Measurements from ENCODE around the gene ELMO1. TPM values are rescaled to one million over a fixed set of nuclear protein-coding genes. Genes with fewer than 3 reads are reported as not detected.
"Not testable (repeated sequence)": the region's sequence is repeated elsewhere in the genome, so short reads cannot be mapped to it uniquely, and the experiment has no call there.

ELMO1 gene
- total RNA-seq, 1 donor: 508 TPM

DNA sequence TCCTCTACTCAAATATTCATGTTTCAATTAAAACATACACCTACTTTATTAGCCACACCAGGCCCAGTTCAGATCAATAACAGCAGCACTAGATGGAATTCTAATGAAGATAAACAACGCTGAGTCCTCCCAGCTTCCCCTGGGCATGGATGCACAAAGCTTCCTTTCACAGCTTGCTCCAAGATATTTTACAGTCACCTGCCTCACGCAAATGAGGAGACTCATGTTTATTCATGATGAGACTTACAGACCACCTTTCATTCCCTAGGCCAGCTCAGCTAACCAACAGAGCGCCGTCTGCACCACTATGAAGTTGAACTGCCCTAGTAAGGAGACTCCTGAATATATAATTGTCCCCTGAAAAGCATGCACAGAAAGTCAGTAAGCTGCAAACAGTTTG is 441.4 kb downstream of the ELMO1 start:
- no peak for DNase-seq (ENCODE audit: low read depth in 2 of 3, low spot score in 2 of 3)

DNA sequence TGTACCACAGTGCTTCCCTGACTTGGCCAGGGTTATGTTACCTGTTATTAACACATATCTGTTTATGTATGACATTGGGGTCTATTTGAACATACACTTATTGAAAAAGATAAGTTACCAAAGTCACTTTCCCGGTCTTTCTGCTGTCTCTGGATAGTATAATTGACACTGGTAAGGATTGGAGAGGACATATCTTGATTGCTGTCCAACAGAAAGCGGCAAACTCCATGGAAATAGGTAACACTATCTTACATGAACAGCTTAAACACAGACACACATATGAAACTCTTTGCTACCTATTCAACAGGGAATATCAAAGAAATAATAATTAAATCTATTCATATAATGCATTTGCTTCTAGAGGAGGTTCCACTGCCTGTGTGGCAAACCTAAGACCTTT is 441.9 kb downstream of the ELMO1 start:
- no peak for DNase-seq (ENCODE audit: low read depth in 2 of 3, low spot score in 2 of 3)

DNA sequence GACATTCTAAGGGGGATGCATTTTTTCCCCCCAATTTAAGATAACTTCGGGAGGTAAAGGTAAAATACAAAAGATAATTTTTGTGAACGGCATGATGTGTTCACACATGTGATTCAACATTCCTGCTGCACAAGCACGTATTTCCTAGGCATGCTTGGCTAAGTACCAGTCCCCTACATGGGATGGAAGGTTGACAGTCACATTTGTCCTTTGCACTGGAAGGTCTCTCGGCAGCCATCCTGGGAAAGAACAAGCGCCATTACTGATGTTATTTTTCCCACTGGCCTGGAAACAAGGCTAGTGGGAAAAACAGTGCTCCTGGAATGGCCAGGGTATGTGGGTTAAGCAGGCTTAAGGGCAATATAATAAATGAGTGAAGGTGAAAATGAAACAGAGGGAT is 448.2 kb downstream of the ELMO1 start:
- DNase-seq (ENCODE audit: low read depth in 2 of 3, low spot score in 2 of 3): no peak

DNA sequence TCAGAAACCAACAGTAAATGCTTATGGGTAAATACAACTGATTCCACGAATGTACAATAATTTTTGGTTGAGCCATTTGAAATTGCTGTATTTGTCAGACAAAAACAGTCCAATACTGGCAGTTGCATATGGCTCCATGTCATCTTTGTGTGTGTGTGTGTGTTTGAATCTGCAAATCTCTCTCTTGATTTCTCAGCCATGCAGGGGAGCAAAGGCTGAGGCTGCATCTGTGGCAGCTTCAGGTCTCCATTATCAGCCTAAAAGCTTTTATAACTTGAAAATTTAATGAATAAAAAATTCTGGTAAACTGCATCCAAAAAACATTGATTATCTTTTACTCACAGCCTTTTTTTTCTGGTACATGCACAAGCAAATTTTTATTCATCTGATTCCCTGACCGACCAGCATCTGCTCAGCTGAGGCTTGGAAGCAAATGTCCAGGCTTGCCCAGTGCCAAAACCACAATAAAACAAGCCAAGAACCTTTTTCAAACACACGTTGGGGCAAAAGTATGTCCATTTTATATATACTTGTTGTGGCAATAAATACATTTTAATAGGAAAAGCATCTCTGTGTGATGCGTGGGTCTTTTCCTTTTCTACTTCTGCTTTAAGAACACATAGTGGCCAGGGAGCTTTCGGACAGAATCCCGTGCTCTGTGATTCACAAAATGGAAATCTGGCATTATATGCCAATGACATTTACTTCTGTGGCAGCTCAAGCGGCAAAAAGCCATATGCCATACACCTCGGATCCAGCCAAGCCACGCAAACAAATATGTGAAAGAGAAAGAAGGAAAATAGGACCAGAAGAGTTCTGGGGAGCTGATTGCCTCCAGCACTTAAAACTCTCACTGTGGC is 448.8 kb downstream of the ELMO1 start:
- no peak for DNase-seq (ENCODE audit: low read depth in 2 of 3, low spot score in 2 of 3)

DNA sequence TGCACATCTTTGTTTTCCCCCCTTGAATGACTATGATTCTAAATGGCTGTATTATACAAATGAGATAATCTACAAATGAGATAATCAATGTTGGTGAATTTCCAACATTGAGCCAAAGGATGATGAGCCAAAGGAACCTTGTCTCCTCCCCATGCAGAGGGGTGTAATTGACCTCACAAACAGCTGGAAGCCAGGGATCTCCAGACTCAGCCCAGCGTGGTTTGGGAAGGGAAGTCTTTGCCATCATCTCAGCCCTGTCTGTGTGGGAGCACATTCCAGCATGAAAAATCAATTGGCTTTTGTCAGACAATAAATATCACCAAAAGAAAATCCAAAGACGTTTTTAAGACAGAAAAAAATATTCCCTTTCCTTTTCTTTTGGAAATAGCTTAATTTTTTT is 452.9 kb downstream of the ELMO1 start:
- DNase-seq (ENCODE audit: low read depth in 2 of 3, low spot score in 2 of 3): no peak

DNA sequence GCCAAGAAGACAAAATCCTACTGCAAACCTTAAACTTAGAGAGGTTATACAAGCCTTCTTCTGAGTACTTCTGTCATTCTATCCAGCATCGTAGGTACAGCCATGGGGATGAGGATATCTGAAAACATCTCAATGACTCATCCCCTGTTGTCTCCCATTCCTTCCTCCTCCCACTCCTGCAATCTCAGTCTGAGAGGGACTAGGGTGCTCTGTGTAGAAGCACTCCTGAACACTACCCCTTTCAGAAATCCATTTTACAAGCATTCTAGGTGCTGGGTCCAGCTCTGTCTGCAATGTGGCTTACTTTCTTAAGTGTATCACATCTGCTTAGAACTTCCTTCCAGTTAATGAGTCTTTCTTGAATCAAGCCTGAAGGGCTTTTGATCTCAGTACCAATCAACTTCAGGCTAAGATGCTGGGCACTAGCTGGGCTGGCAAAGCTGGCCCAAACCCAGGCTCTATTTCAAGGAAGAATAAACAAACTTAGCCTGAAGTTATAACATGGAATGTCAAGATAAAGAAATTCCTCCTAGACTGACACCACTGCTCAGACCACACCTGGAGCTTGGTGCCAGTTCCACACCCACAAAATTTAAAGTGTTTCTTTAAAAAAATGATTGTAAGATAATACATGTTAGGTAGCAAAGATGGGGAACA is 454.1 kb downstream of the ELMO1 start:
- no peak for DNase-seq (ENCODE audit: low read depth in 2 of 3, low spot score in 2 of 3)

DNA sequence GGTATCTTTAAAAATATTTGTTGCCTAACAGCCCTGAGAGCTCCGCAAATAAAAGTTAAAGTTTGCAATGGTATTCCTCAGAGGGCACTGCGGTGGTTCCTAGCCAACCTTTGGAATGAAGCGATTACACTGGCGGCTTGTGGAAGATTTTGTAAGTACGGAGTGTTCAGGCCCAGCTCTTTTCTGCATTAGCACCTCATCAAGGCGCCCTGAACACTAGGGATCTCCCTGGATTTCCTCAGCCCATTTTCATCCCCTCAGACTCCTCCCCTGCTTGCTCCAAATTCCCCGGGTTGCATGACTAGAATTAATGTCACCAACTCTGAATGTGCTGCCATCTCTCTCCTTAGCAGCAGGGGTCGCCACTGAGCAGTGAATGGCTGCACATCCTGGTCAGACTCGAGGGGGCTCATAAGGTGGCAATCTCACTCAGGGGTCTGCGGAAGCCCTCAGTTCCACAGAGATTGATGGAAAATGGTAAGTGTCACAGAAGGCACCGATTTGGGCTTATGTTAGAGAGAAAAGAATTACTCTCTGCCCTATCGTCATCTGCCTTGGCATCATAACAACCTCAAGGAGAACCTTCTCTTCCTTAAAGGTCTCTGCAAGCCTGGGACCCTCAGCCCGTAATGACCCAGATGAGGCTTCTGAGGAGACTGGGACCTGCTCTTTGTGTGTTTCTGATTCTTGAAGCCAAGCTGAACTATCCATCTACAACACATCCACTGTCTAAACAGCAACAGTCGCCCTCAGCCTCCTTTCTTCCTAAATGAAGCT is 461.5 kb downstream of the ELMO1 start:
- peak; percentile 11 to 68 (median 41) for DNase-seq (ENCODE audit: low read depth in 2 of 3, low spot score in 2 of 3)

DNA sequence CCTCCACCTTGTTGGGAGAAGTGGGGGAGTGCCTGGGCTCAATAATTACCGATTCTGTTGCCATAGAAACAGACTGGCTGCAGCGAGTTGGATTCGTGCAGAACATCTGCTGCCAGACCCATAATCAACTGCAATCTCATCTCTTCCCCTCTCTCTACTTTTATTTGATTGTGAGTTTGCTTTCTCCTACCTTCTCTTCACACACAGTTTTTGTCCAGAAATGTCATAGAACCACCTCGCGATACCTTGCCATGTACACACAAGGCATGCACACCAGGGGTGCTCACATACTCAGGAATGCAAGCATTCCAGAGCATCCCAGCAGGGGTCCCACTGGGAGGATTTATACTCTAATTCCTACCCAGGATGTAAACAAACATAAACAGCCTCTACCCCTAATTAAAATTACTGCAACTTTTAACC is 462.1 kb downstream of the ELMO1 start:
- DNase-seq (ENCODE audit: low read depth in 2 of 3, low spot score in 2 of 3): no peak

DNA sequence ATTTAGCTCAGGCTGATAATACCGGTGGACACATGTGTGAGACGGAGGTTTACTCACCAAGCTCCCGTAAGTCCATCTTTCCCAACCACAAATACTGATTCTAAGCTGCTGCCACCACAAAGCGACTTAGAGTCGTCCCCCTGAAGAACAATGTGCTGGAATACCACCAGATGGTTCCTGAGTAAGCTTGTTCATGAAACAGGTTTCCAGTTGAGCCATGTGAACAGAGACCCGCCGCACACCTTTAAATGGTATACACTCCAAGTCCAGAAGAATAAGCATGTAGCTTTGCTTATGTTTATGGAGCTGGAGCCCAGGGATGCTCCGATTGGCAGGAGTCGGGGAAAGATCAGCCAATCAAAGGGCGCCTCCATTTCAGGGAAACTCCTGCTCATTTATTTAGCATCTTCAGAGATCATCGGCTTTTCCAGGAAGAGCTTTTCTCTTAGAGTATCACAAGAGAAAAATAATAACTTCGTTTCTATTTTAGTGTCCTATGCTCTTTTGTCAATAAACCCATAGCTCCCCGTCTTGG is 462.7 kb downstream of the ELMO1 start:
- no peak for DNase-seq (ENCODE audit: low read depth in 2 of 3, low spot score in 2 of 3)

DNA sequence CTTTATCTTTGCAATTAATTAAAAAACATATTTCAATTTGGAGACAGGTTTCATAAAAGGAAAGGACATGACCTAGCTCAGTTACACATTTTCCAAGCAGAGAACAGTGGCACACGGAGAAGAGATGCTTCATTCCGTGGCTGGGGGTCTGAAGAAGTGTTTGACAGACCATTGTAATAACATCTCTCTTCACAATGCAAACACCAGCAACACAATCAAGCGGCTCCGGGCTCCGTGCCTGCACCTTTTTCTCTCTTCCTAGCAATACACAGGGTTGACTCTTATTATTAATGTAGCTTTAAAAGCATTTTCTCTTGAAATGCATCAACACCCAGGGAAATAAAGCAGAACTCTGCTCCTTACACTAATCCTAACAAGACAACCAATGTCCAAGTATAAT is 463.3 kb downstream of the ELMO1 start:
- DNase-seq (ENCODE audit: low read depth in 2 of 3, low spot score in 2 of 3): no peak

DNA sequence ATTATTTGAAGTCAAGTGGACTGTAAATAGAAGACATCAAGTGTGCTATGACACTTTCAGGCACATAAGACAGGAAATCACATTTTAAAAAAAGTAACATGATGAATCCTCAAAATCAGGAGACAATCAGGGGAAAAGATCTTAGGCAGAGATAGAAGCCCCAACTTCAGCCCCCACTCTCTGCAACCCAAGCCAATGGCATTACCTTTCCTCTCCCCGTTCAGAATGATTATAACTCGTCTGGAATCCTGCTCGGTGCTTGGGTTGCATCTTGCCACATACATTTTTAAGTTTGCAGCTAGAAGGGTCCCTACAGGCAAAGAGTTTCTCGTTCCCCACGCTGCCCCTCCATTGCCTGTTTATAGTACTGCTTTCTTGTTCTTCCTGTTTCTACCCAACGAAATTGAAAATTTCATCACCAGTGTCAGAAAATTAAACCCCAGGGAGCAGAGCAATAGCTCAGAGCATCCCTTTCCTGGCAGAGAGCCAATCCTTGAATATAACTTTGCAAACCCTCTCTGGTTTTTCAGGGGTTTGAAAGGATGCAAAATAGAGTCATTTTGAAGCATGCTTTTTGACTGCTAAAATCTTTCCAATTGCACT is 463.9 kb downstream of the ELMO1 start:
- peak in 1 of 3 donors; percentile 27 for DNase-seq (ENCODE audit: low read depth in 2 of 3, low spot score in 2 of 3)

DNA sequence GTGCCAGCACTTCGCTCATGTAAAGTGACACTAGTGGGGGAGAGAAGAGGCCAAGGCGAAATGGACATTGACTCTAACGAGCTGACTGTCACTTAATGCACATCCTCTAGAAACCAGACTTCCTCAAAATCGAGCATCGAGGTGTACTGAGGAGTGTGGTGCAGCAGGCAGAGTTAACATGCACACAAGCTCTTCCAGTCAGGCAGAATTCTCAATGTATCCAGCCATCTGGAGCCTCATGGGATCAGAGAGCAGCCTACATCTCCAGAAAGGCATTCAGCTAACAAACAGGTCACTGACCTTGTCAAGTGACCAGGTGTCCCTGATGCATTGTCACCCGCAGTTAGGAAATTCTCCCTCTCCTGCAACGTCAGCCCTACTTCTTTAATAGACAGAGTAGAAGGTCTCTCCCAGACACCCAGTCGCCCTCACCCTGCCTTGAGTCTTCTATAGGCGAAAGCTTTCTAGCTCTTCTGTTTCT is 464.6 kb downstream of the ELMO1 start:
- no peak for DNase-seq (ENCODE audit: low read depth in 2 of 3, low spot score in 2 of 3)

DNA sequence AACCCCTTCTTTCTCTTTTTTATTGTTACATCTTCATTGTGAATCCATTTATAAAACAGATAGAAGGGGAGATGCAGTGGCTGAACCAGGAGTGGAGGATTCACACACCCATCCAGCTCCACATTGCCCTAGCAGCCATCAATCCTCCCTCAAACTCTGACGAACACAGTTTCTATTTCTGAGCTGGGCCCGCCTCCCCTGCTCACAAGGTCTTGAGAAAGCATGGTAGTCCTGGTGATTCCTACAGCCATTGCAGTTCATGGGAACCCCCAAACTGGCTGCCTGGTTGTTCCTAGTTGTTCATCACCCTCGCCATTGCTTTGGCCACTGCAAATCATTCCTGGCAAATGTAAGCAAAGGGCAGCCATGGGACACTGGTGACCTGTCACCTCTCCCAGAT is 465.9 kb downstream of the ELMO1 start:
- DNase-seq (ENCODE audit: low read depth in 2 of 3, low spot score in 2 of 3): no peak

DNA sequence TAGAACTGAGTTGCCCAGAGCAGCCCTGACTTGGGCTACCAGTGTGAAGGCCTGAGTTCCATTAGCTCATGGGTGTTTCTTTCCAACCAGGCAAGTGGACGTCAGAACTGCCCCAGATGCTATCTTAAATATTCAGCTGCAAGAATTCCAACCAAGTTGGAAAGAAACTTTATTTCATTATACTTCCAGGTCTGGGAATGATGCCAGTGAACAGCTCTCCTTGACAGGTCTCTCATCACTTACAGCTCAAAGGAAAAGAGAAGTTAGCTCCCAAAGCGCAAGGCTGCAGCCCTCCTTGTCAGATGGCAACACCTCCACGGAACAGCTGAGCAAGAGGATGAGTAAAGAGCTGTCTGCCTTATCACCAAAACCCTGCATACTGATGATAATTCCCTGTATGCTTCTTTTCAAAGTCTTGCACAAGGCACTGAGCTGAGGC is 468.8 kb downstream of the ELMO1 start:
- no peak for DNase-seq (ENCODE audit: low read depth in 2 of 3, low spot score in 2 of 3)

DNA sequence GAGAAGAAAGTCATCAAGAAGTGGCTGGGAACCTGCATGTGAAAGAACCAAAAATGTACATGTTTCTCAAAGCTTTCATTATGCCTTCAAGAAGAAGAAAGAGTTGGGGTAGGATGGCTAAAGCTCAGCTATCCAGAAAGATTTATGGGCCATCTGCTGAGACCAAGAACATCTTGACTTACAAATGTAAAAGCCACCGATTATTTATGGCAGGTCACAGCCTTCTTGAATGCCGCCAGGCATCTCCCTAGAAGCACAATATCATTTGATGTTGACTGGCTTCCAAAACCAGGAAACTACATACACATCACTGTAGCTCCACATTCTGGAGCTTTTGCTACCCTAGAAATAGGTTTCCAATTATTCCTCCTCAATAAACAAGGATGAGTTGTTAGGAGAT is 470.2 kb downstream of the ELMO1 start:
- DNase-seq (ENCODE audit: low read depth in 2 of 3, low spot score in 2 of 3): peak in 1 of 3 donors; percentile 36

DNA sequence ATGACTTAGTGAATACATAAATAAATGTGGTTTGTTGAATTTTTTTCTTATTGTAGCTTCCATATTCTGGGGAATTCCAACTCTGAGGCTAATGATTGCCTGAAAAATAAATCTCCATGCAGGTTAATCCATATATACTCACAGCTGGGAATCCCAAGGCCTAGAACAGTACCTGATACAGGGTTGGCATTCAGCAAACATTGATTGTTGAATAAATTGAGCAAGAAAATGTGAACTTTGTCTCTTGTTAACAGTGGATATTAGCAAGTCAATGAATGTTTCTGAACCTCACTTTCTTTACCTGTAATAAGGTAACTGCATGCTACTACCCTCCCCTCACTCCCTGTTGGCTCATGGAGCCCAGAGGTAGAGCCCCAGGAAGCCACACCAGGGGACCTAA is 470.8 kb downstream of the ELMO1 start:
- no peak for DNase-seq (ENCODE audit: low read depth in 2 of 3, low spot score in 2 of 3)

DNA sequence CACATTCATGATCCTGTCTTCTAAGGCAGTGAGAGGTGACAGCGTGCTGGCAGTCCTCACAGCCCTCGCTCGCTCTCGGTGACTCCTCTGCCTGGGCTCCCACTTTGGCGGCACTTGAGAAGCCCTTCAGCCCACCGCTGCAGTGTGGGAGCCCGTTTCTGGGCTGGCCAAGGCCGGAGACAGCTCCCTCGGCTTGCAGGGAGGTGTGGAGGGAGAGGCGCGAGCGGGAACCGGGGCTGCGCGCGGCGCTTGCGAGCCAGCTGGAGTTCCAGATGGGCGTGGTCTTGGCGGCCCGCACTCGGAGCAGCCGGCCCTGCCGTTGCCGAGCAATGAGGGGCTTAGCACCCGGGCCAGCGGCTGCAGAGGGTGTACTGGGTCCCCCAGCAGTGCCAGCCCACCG is 475.1 kb downstream of the ELMO1 start:
- not testable (repeated sequence) for DNase-seq (ENCODE audit: low read depth in 2 of 3, low spot score in 2 of 3)

DNA sequence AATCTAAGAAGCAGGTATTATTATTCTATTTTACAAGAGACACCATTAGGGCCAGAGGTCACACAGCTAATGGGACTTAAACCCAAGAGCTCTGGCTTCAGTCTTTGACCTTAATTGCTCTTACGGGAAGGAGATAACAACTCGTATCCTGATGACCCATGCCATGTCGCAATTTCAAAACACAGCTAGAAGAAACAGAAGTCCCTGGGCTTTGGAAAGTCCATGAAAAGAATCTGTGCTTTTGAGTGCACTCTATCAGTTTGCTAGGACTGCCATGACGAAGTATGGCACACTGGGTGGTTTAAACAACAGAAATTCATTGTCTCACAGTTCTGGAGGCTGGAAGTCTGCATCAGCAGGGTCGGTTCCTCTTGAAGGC is 476.5 kb downstream of the ELMO1 start:
- DNase-seq (ENCODE audit: low read depth in 2 of 3, low spot score in 2 of 3): no peak

DNA sequence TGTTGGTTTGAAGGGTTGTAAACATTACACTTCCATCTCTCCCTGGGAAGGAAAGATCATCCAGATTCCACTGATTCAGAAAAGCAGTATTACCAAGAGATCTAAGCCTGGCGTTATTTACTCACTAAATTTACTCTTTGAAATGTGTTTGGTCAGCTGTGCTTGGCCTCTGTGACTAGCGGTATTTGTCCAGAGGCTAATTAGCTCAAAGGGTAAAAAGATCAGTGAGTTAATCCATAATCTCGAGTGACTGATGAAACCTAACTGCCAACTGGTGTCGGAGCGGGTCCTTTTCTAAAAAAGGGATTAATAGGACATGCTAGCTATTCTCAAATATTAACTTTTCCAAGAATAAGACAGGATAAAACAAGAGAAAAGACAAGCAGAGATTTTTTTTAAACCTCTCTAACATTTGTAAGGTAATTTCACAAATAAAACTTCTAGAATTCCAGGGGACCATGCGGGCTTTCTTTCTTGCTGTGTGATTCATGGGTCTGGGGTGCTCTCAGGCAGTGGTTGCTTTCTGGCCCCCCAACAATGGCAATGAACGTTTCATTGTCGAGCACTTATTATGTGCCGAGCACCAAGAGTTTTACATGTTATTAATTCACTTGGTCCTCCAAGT is 477.0 kb downstream of the ELMO1 start:
- DNase-seq (ENCODE audit: low read depth in 2 of 3, low spot score in 2 of 3): no peak
